Stimulated activated CD4-positive, alpha-beta T cell treated with anti-CD3 and anti-CD28 coated beads, Interleukin-4, amount 100 ng/mL, for 24 hours (primary cell): Measurements from ENCODE around the gene PLA2G2E.
"Not testable (repeated sequence)": the region's sequence is repeated elsewhere in the genome, so short reads cannot be mapped to it uniquely, and the experiment has no call there.

Experiments used
- DNase-seq: peaks from one replicate; pipeline ENCODE4 v3.0.0-alpha.2; 2020

PLA2G2E gene

GRCh38 chr1:19880841-19881240 is 42.6 kb downstream of the PLA2G2E start:
- DNase-seq: not testable (repeated sequence)

- DNase-seq: no peak
These were observed 43.8 kb downstream of the PLA2G2E start for GRCh38 chr1:19879661-19880060.

- DNase-seq: no peak
These were observed 44.2 kb downstream of the PLA2G2E start for GRCh38 chr1:19879227-19879626.

- DNase-seq: no peak
These were observed 44.8 kb downstream of the PLA2G2E start for GRCh38 chr1:19878637-19878985.

GRCh38 chr1:19877821-19878636 is 45.4 kb downstream of the PLA2G2E start:
- DNase-seq: no peak

- no peak for DNase-seq
These were observed 46.2 kb downstream of the PLA2G2E start for GRCh38 chr1:19877181-19877750.

GRCh38 chr1:19872190-19872589 is 51.2 kb downstream of the PLA2G2E start:
- no peak for DNase-seq
